Frontal cortex (tissue), 4 donors: ENCODE measurements around the gene PYROXD2. TPM values are rescaled to one million over a fixed set of nuclear protein-coding genes. Genes with fewer than 3 reads are reported as not detected.

Source experiments
- DNase-seq, 2 donors: peaks; one replicate each; pipeline ENCODE4 v3.0.0; 2012; ENCODE audit warnings: low spot score in 2 of 2
- FAIRE-seq: peaks from 2 replicates; lab custom pipeline; 2012; peaks lifted over from hg19 to GRCh38; lab: Jason Lieb, UNC
- total RNA-seq: library from RNA; depleted of rRNA; stranded (reverse); fragments of >200 nt; gene quantifications from one replicate; pipeline ENCODE4 v1.2.3, GENCODE V29; 2014
- donor health status: control.
- donor health status: control.
- donor health status: control.

PYROXD2 gene
- total RNA-seq, 1 donor from 2014 or later, result 2.4 TPM

DNA sequence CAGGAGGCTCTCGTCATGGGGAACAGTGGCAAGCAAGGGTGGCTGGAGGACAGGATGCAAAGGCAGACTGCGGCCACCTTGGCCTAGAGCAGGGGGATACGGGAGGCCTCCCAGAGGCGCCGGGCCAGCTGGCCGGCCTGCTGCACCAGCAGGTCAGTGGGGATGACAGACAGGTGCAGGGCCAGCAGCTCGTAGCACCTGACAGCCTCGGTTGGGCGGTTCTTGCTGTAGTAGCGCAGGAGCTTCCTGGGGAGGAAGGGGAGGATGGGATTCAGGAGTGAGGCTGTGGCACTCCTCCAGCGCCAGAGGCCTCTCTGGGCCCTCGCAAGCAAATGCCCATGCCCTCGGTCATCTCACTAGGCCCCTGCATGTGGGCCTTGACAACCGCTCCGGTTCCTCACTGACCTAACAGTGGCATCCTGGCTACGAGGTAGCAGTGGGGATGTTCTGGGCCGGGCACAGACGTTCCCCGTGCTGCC, 2.5 kb upstream of the PYROXD2 start:
- FAIRE-seq, result no peak
- no peak for DNase-seq

DNA sequence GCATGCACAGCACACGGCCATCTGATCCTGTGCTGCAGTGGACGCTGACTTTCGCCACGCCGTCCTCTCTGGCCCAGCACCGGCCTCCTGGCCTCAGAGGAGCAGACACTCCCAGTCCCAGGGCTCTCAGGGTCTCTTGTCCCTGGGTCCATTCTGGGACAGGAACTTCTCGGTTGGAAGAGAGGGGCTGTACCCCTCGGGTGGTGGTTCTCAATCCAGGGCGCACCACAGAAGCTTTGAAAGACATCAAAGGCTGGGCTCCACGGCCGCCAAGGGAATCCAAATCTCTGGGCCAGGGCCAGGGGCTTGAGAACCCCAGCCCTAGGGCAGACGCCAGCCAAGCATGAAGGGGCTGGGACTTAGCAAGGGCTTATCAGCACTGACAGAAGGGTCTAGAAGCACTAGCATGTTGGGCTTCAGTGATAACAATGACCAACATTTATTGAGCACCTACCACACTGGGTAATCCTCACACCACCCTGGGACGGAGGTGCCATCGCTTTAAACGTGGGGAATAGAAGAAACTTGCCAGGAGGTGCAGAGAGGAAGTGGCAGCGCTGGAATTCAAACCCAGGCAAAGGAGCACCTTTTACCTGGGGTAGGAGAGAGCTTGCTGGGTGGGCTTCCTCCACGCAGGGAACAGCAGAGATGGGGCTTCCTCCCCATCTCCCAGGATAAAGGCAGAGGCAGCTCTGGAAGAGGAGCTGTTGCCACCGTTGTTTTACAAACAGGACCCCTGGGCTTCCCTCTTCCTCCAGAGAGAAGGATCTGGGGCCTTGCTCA, 1.8 kb upstream of the PYROXD2 start:
- no peak for DNase-seq
- no peak for FAIRE-seq

DNA sequence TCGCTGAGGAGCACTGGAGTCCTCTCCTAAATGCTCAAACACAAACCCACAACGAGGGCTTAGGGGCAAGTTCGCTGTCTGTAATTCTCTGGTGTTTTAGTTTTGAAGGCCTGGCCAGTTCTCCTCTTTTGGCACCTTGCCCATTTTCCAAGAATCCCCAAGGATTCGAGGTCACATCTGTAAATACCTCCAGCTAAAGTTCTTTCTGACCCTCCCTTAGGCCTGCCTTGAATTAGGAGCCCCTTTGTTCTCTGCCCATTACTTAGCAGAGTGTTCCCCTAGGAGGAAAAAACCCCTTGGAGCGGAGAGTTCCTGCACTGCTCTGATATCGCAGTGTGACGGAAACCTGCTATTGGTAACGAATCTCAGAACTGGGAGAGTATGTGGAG, 743 bp upstream of the PYROXD2 start:
- no peak for DNase-seq
- FAIRE-seq, result no peak

- DNase-seq (no peak), FAIRE-seq (no peak)
These were observed 427 bp downstream of the PYROXD2 start for GRCh38 chr10:98414578-98414931.

- FAIRE-seq (no peak), DNase-seq (no peak)
These were observed 3.2 kb downstream of the PYROXD2 start for GRCh38 chr10:98411768-98412167.

DNA sequence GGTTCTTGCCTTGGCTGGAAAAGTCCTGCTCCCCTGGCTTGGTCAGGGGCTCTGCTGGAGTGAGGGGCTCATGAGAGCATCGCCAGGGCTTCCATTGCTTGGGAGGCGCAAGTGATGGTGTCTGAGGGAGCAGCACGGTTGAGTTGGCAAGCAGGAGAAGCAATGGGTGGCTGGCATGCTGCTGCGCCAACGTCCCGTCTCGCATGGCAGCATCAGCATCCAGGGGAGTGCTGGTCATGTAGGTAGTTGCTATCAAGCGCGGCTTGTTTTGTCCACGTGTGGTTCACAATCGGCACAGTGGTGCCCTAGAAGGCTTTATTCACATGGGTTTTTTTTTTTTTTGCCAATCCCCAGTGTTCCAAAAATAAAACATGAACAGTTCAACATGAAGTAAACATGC, 3.8 kb downstream of the PYROXD2 start:
- DNase-seq (no peak), FAIRE-seq (no peak)

DNA sequence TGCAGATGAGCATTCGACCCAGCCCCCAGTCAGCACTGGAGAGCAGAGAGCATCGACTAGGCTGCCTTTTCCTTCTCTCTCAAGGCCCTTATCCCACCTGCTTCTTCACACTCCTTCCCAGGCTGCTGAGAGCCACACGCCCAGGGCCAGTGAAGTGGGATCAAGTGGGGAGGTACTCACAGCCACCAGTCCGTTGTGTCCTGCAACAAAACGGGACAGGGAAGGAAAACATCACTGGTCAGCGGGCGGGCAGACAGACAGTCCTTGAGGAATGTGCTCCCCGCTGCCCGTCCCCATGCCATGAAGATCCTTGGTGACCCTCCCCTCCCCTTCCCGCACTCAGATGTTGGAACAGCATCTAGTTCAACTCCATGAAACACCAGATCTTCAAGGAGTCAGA, 4.2 kb downstream of the PYROXD2 start:
- FAIRE-seq (no peak), DNase-seq (no peak)

DNA sequence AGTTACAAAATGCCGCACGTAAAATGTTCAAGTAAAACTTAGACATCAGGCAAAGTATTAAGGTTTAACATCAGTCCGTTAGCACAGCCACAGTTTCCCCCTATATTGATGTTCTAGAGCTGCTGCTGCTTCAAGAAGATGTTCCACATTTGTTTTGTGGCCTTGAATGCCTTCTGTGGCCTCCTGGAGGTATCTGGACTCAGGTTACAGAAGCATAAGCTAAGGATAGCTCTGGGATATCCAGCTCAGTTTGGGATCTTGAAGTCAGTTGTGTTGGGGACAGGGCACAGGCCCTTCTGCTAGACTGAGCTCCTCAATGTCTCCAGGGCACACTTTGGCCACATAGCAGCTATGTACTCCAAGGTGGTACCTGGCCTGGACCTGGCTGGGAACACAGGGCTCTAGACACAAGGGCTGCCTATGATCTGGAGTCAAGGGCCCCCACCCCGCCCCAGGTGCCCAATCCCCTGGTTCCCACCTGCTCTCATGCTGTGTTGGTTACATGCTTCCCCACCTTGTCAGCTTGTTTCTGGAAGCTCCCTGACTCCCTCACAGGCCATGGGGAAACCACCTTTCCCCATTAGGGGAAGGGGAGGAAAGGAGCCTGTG, 4.7 kb downstream of the PYROXD2 start:
- FAIRE-seq (no peak), DNase-seq (no peak)

- DNase-seq (no peak), FAIRE-seq (no peak)
These were observed 6.2 kb downstream of the PYROXD2 start for GRCh38 chr10:98408799-98409198.

DNA sequence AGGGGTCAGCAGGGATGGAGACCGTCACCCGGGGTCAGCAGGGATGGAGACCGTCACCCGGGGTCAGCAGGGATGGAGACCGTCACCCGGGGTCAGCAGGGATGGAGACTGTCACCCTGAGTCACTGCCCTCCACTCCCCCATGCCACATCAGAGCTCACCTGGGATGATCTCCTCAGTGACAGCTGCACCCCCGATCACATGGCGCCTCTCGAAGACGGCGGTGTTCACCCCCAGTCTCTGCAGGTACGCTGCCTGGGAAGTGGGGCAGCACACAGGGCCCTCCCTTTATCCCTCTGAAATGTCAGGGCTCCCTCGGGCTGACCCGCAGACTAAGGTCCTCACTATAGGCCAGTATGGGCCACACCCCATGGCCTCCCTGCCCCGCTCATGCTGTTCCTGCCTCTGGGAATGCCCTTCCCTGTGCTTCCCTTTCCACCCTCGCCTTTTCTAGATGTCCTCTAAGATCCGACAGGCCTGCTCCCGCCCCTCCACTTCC, 7.2 kb downstream of the PYROXD2 start:
- DNase-seq (no peak), FAIRE-seq (no peak)

- DNase-seq, result no peak
- FAIRE-seq, result no peak
These were observed 7.8 kb downstream of the PYROXD2 start for GRCh38 chr10:98407017-98407743.

DNA sequence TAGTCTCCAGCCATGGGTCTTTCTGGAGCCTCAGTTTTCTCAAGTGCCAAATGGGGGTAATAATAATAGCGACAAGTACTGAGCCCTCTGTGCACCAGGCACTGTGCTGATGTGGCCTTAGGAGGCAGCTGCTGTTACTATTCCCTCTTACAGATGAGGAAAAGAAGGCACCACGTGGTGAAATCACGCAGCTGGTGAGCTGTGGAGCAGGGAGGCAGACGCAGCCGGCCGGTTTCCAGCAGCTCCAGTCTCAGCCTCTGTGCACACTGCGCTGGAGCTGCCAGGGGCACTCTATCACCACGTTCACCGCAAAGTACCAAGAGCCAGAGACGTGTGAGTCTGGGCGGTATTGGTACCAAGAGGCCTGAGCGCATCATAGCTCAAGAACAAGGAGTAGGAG, 9.6 kb downstream of the PYROXD2 start:
- DNase-seq (no peak), FAIRE-seq (no peak)

DNA sequence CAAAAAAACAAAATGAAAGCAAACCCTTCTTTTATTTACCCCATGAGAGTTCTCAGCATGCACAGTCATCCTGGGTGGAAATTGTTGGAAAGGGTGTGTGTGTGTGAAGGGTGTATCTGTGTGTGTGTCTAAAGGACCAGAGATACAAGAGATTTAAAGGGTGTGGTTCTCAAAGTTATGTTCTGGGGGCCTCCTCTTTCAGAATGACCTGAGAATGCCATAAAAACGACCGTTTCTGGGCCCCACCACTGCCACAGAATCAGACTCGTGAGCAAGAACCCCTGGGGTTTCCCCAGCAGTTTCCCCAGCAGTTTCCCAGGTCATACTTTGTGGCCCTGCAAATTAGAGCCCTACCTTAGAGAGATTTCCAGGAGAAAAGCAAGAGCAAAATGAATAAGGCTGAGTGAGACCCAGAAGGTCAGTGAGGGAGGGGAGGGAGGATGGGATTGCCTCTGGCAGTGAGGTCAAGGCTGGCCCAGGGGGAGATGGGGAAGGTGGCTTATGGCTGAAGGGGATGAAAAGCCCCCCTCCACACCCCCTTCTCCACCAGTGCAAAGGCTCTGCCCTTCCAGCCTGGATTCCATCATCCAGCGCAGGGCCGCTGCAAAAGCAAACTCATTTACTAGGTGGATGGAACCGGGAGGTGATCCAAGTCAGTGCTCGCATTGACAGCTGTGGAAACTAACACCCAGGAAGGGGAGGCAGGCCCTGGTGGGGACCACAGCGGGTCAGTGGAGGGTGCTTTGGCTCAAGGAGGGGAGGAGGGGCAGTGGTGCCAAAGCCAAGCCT, 10.2 kb downstream of the PYROXD2 start:
- FAIRE-seq, result no peak
- no peak for DNase-seq

GRCh38 chr10:98403812-98404504, 11.0 kb downstream of the PYROXD2 start:
- DNase-seq, result no peak
- FAIRE-seq, result no peak

DNA sequence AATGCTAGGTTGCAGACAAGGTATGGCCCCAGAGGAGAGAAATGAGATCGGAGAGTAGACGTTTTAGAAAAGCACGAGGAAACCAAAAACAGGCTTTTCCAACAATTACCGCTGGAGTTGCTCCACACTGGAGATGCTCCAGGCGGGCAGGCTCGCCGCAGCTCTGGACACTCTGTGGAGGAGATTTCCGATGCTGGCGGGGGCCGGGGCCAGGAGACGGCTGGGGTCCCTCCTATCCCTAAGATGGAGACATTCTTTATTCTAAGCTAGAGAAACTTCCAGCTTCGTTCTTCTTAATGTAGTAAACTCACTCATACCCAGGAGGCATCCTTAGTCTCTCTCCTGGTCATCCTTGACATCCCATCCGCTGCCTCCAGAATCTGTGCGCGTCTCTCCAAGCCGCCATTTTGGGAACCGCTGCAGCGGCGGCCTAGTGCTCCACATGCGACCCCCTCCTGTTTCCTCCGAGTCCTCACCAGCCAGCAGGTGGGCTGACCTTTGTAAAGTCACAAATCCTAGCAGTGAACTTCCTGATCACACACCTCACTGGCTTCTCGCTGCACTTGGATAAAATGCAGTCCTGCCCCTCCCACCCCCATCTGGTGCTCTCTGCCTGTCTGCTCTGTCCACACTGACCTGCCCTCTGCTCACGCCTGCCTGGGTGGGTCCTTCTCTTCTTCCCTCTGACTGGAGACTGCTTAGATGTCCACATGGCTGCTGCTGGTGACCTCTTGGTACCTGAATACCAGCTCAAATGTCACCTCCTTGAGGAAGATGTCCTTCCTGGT, 11.9 kb downstream of the PYROXD2 start:
- FAIRE-seq, result no peak
- DNase-seq, result no peak

GRCh38 chr10:98402478-98402877, 12.5 kb downstream of the PYROXD2 start:
- DNase-seq (no peak), FAIRE-seq (no peak)

- no peak for FAIRE-seq
These were observed 14.5 kb downstream of the PYROXD2 start for GRCh38 chr10:98400482-98400881.

DNA sequence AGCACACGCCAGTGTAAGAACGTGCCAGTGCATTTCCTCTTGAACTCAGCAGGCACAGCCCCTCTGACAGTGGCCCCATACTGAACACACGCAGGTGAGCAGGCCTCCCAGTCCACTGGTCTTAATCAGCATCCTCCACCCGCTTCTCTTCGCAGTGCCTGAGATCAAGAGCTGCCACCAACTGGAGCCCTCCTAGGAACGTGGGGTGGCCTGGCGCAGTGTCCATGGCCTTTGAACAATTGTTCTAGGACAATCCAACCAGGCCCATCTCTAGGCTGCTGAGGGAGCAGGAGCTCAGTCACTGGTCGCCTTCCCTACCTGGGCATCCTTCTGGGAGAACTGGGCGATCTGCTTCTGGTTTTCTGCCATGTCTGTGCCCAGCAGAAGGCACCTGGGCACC, 15.2 kb downstream of the PYROXD2 start:
- FAIRE-seq (no peak), DNase-seq (no peak)

More at GRCh38 chr10:98400482-98400881, 14.5 kb downstream of the PYROXD2 start:
- no peak for DNase-seq
